Ishikawa (cell line): Measurements from ENCODE around the gene TC2N.

Experiments
- FOXM1 ChIP-seq: IDR thresholded peaks from 2 replicates; pipeline ENCODE4 v1.6.1; 2012; ENCODE audit warnings: low read depth, borderline replicate concordance
- MAX ChIP-seq: IDR thresholded peaks from 2 replicates; pipeline ENCODE4 v1.6.1; 2012
- REST ChIP-seq: IDR thresholded peaks from 2 replicates; pipeline ENCODE4 v1.6.1; 2012; ENCODE audit warnings: low read depth, mild to moderate bottlenecking
- TEAD4 ChIP-seq: IDR thresholded peaks from 2 replicates; pipeline ENCODE4 v1.6.1; 2012

- no peak for TF ChIP-seq TEAD4
- TF ChIP-seq MAX = no peak
- TF ChIP-seq FOXM1 = no peak
- no peak for TF ChIP-seq REST
Measured at GRCh38 chr14:91879196-91879595, 11.9 kb upstream of the TC2N start.
